Glutamatergic neuron (in vitro differentiated cells): ENCODE data around the gene CBR4. TPM values are rescaled to one million over a fixed set of nuclear protein-coding genes. Genes with fewer than 3 reads are reported as not detected.

ENCODE experiments used
- DNase-seq: peaks from one replicate; pipeline ENCODE4 v3.0.0; 2022
- H3K27ac Mint-ChIP-seq: one replicate; pipeline ENCODE4 v1.8.0; 2020; ENCODE audit warnings: mild to moderate bottlenecking, mixed read lengths, inconsistent platforms; ENCODE audit not compliant: unreplicated experiment
- H3K27me3 Mint-ChIP-seq: one replicate; pipeline ENCODE4 v1.8.0; 2020; ENCODE audit warnings: mild to moderate bottlenecking, moderate library complexity, mixed read lengths, inconsistent platforms; ENCODE audit not compliant: unreplicated experiment
- H3K36me3 Mint-ChIP-seq: one replicate; pipeline ENCODE4 v1.8.0; 2020; ENCODE audit warnings: mild to moderate bottlenecking, mixed read lengths, inconsistent platforms; ENCODE audit not compliant: unreplicated experiment
- H3K4me1 Mint-ChIP-seq: one replicate; pipeline ENCODE4 v1.8.0; 2020; ENCODE audit warnings: mild to moderate bottlenecking, low read depth, mixed read lengths, inconsistent platforms; ENCODE audit not compliant: unreplicated experiment
- H3K4me3 Mint-ChIP-seq: one replicate; pipeline ENCODE4 v1.8.0; 2020; ENCODE audit warnings: mild to moderate bottlenecking, mixed read lengths, inconsistent platforms; ENCODE audit not compliant: unreplicated experiment
- H3K9me3 Mint-ChIP-seq: one replicate; pipeline ENCODE4 v1.8.0; 2020; ENCODE audit warnings: mild to moderate bottlenecking, moderate library complexity, mixed read lengths, inconsistent platforms; ENCODE audit not compliant: unreplicated experiment
- CTCF ChIP-seq: fragments of 200-600 bp; sonication (generic); IDR thresholded peaks from one replicate; pipeline ENCODE4 v1.5.0; 2021; ENCODE audit not compliant: partially characterized antibody, unreplicated experiment
- long read RNA-seq: library from polyadenylated mRNA; unstranded; transcript quantifications from one replicate; pipeline ENCODE4 v2.0.0, GENCODE V29; 2020; ENCODE audit not compliant: unreplicated experiment
- total RNA-seq: library from RNA; stranded (reverse); fragmentation: NEBNext Ultra II Directional; extraction: Animal tissue kit (Norgen Biotek cat#: 25700); gene quantifications from one replicate; pipeline ENCODE4 v1.2.1, GENCODE V29; 2021; ENCODE audit not compliant: unreplicated experiment

CBR4 gene
- total RNA-seq, result 59.1 TPM
- long read RNA-seq, transcript CBR4-201 (5 exons, 3,443 nt), result major isoform, 12 of 29 reads
- long read RNA-seq, partial matches to known transcripts, result 1 of 29 reads
- long read RNA-seq, other reads (novel, unspliced or antisense), result 12 of 29 reads

GRCh38 chr4:169010125-169011023, at the start of gene CBR4:
TSS of gene CBR4 (minus strand) at chr4:169010255. CDS start at chr4:169010089, 166 bp downstream.
- peak; percentile 32 for TF ChIP-seq CTCF
- peaks cover 7% of the 10 kb centered on the region for H3K4me1 Mint-ChIP-seq
- peaks cover 7% of the 10 kb centered on the region for H3K27me3 Mint-ChIP-seq
- DNase-seq, result peak; percentile 95
- H3K4me3 Mint-ChIP-seq, result peak within 1 kb of the TSS; percentile 94
- H3K9me3 Mint-ChIP-seq, result peaks cover 3% of the 10 kb centered on the region
- H3K36me3 Mint-ChIP-seq, result no peaks in the 10 kb centered on the region
- H3K27ac Mint-ChIP-seq, result peak within 1 kb of the TSS; percentile 95

- peak overlapping the region; percentile 7 for H3K27ac Mint-ChIP-seq
- no peak for TF ChIP-seq CTCF
- no peaks in the 10 kb centered on the region for H3K9me3 Mint-ChIP-seq
- peaks cover 4% of the 10 kb centered on the region for H3K36me3 Mint-ChIP-seq
- DNase-seq, result no peak
- peaks cover 5% of the 10 kb centered on the region for H3K27me3 Mint-ChIP-seq
- H3K4me3 Mint-ChIP-seq, result no peak overlapping the region
- peaks cover 6% of the 10 kb centered on the region for H3K4me1 Mint-ChIP-seq
Measured at GRCh38 chr4:169059306-169060211, 49.5 kb upstream of the CBR4 start.

GRCh38 chr4:169058312-169058711, 48.3 kb upstream of the CBR4 start:
- Mint-ChIP-seq H3K27me3 (peaks cover 5% of the 10 kb centered on the region), H3K9me3 (peaks cover 2% of the 10 kb centered on the region)
- no peak for TF ChIP-seq CTCF

GRCh38 chr4:169054879-169055278, 44.8 kb upstream of the CBR4 start:
- no peak for DNase-seq
- no peak overlapping the region for H3K27ac Mint-ChIP-seq
- peaks cover 2% of the 10 kb centered on the region for H3K4me1 Mint-ChIP-seq
- H3K9me3 Mint-ChIP-seq, result peaks cover 2% of the 10 kb centered on the region
- H3K4me3 Mint-ChIP-seq, result no peak overlapping the region
- peaks cover 7% of the 10 kb centered on the region for H3K36me3 Mint-ChIP-seq
- H3K27me3 Mint-ChIP-seq, result peaks cover 6% of the 10 kb centered on the region
- TF ChIP-seq CTCF, result no peak

More at GRCh38 chr4:169058312-169058711, 48.3 kb upstream of the CBR4 start:
- H3K4me1 Mint-ChIP-seq, result peaks cover 6% of the 10 kb centered on the region
- peaks cover 5% of the 10 kb centered on the region for H3K36me3 Mint-ChIP-seq
- H3K27ac Mint-ChIP-seq, result no peak overlapping the region
- H3K4me3 Mint-ChIP-seq, result no peak overlapping the region
- no peak for DNase-seq
